Activated naive CD8-positive, alpha-beta T cell treated with anti-CD3 and anti-CD28 coated beads, Interleukin-2, amount 50 U/mL, for 16 hours (primary cell): Measurements from ENCODE around the gene UHRF1.

ENCODE experiments used
- DNase-seq: peaks from one replicate; pipeline ENCODE4 v3.0.0-alpha.2; 2020; ENCODE audit warnings: low read depth, low spot score

Gene UHRF1

GRCh38 chr19:4988770-4989251 is 79.5 kb downstream of the UHRF1 start:
- DNase-seq = no peak

GRCh38 chr19:4990306-4990705 is 81.0 kb downstream of the UHRF1 start:
- DNase-seq = no peak

DNA sequence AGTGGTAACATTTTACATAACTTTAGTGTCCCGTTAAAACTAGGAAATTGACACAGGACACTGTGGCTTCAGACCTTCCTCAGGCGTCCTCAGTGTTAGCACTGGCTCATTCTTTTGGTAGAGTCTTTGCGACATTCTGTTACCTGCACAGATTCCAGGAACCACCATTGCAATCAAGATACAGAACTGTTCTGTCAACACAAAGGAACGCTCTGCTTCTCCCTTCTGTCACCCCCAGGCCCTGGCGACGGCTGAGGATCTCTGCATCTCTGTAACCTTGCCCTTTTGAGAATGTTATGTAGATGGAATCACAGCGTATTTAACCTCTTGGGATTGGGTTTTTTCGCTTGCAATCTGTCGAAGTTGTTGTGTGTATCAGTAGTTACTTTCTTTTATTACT is 82.2 kb downstream of the UHRF1 start:
- no peak for DNase-seq

- DNase-seq = no peak
Observed at GRCh38 chr19:4991996-4992698, 82.8 kb downstream of the UHRF1 start.

DNA sequence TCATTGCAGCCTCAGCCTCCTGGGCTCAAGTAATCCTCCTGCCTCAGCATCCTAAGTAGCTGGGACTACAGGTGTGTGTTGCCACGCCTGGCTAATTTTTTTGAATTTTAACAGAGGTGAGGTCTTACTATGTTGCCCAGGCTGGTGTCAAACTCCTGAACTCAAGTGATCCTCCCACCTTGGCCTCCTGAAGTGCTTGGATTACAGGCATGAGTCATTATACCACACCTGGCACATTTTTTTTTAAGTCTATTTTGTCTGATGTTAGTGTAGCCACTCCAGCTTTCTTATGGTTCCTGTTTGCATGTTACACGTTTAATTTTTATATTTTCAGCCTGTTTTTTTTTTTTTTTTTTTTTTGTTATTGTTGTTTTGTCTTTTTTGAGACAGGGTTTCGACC is 84.4 kb downstream of the UHRF1 start:
- no peak for DNase-seq

DNA sequence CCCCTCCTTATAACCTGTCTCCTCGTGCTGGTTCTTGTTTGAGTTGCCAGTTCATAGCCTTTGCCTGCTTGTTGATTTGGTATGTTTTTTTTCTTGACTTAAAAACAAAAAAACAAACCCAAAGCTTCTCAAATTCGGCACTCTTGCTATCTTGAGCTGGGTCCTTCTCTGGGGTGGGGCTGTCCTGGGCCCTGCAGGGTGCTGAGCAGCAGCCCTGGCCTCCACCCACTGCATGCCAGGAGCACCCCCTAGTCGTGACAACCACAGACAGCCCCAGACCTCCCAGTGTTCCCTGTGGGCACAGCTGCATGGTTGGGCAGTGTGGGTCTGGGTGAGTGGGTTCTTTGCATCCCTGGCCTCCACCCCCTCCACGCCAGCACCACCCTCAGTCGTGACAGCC is 87.4 kb downstream of the UHRF1 start:
- no peak for DNase-seq

GRCh38 chr19:4997297-4997696 is 88.0 kb downstream of the UHRF1 start:
- DNase-seq = no peak

- DNase-seq = no peak
Observed at GRCh38 chr19:5000120-5000611, 90.9 kb downstream of the UHRF1 start.

- DNase-seq = peak; percentile 14
Observed at GRCh38 chr19:5001615-5002014, 92.3 kb downstream of the UHRF1 start.

DNA sequence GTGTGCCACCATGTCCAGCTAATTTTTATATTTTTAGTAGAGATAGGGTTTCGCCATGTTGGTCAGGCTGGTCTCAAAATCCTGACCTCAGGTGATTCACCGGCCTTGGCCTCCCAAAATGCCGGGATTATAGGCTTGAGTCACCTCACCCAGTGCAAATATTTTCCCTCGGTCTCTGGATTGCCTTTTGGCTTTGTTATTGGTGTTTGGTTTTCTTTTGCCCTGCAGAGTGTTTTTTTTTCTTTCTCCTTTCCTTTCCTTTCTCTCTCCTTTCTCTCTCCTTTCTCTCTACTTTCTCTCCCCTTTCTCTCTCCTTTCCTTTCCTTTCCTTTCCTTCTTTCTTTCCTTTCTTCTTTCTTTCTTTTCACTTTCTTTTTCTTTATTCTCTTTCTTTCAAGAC is 92.8 kb downstream of the UHRF1 start:
- no peak for DNase-seq

DNA sequence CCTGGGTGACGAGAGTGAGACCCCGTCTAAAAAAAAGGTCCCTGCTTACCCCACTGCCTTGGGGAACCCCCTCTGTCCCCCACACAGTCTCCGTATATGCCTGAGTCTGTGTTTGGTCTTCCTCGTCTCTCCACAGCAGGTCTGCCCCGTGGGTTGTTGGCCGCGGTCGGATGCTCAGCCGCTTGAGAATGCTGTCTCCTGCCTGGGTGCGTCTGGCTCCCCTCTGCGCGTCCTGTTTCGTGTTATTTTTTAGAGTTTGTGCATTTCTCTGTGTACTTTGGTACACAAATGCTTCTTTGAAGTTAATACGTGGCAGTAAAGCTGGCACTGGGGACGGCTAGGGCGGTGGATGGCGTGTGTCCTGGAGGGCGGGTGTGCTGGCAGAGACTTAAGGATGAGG is 94.5 kb downstream of the UHRF1 start:
- DNase-seq = no peak

- DNase-seq = no peak
Observed at GRCh38 chr19:5005096-5005495, 95.8 kb downstream of the UHRF1 start.

DNA sequence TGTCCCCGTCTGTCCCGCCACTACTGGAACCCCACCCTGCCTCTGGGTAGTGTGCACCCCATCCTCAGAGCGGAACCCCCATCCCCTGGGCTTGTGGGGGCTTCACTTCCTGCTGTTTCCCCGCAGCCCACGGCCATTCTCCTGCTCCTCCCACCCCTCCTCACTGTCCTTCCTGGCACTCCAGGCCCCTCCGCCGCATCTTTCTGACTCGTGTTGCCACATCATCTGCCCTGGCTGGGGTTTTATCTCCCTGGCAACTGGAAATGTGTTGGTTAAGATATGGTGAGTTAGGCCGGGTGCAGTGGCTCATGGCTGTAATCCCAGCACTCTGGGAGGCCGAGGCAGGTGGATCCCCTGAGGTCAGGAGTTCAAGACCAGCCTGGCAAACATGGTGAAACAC is 96.9 kb downstream of the UHRF1 start:
- DNase-seq = no peak

DNA sequence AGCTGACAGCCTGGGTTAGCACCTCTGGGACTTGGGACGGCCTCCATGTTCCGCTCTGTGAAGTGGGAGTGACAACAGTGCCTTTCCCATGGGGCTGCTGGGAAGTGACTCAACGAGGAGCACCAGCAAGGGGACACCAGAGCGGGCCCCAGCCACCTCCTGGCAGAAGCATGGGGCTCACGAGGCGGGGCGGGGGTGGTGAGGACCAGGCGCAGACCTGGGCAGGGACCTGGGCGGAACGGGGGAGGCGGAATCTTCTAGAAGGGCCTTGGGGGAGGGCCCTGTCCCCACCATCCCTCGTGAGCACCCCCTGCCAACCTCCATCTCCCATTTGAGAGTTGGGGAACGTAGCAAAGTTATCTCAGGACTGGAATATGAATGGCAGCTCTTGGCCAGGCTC is 97.5 kb downstream of the UHRF1 start:
- no peak for DNase-seq
